ENCODE data around the gene CFP. TPM values are rescaled to one million over a fixed set of nuclear protein-coding genes. Genes with fewer than 3 reads are reported as not detected.

CFP gene
- total and polyA plus RNA-seq, 2 of the 13 experiments (the other 11 are each of a cell fraction or from before 2014, with no cell fraction given): 0.01 TPM; not detected in 1

DNA sequence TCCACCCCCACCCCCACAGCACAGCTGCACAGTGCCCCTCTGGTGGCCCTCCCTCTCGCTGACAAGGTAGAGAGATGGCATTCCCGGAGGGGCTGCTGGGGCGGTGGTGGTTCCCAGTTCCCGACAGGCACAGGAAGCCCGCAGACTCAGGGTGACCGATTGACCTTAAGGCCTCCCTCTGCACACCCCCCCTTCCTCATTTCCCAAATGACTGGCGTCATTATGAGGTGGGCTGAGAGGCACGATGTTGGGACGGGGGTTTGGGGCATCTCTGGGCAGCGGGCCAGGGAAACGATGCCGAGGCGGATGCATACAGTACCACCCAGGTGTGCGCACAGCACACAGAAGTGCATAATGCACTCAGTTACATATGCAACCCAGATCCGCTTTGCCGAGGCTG is 51.0 kb downstream of the CFP start (continued):
- TF ChIP-seq, protein P1, sequence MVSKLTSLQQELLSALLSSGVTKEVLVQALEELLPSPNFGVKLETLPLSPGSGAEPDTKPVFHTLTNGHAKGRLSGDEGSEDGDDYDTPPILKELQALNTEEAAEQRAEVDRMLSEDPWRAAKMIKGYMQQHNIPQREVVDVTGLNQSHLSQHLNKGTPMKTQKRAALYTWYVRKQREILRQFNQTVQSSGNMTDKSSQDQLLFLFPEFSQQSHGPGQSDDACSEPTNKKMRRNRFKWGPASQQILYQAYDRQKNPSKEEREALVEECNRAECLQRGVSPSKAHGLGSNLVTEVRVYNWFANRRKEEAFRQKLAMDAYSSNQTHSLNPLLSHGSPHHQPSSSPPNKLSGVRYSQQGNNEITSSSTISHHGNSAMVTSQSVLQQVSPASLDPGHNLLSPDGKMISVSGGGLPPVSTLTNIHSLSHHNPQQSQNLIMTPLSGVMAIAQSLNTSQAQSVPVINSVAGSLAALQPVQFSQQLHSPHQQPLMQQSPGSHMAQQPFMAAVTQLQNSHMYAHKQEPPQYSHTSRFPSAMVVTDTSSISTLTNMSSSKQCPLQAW (CRISPR knock-in tag; IDR thresholded peaks at IDR 0.05): no peak
- TF ChIP-seq MIXL1 (CRISPR knock-in tag; IDR thresholded peaks at IDR 0.05) (no peak), ZNF558 (CRISPR knock-in tag; IDR thresholded peaks at IDR 0.05; ENCODE audit: borderline replicate concordance) (no peak)
- TF ChIP-seq, protein P2, sequence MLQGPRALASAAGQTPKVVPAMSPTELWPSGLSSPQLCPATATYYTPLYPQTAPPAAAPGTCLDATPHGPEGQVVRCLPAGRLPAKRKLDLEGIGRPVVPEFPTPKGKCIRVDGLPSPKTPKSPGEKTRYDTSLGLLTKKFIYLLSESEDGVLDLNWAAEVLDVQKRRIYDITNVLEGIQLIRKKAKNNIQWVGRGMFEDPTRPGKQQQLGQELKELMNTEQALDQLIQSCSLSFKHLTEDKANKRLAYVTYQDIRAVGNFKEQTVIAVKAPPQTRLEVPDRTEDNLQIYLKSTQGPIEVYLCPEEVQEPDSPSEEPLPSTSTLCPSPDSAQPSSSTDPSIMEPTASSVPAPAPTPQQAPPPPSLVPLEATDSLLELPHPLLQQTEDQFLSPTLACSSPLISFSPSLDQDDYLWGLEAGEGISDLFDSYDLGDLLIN (CRISPR knock-in tag; IDR thresholded peaks at IDR 0.05; ENCODE audit: borderline replicate concordance): no peak
- TF ChIP-seq, protein P3, sequence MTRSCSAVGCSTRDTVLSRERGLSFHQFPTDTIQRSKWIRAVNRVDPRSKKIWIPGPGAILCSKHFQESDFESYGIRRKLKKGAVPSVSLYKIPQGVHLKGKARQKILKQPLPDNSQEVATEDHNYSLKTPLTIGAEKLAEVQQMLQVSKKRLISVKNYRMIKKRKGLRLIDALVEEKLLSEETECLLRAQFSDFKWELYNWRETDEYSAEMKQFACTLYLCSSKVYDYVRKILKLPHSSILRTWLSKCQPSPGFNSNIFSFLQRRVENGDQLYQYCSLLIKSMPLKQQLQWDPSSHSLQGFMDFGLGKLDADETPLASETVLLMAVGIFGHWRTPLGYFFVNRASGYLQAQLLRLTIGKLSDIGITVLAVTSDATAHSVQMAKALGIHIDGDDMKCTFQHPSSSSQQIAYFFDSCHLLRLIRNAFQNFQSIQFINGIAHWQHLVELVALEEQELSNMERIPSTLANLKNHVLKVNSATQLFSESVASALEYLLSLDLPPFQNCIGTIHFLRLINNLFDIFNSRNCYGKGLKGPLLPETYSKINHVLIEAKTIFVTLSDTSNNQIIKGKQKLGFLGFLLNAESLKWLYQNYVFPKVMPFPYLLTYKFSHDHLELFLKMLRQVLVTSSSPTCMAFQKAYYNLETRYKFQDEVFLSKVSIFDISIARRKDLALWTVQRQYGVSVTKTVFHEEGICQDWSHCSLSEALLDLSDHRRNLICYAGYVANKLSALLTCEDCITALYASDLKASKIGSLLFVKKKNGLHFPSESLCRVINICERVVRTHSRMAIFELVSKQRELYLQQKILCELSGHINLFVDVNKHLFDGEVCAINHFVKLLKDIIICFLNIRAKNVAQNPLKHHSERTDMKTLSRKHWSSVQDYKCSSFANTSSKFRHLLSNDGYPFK (CRISPR knock-in tag; IDR thresholded peaks at IDR 0.05; ENCODE audit: borderline replicate concordance): no peak

DNA sequence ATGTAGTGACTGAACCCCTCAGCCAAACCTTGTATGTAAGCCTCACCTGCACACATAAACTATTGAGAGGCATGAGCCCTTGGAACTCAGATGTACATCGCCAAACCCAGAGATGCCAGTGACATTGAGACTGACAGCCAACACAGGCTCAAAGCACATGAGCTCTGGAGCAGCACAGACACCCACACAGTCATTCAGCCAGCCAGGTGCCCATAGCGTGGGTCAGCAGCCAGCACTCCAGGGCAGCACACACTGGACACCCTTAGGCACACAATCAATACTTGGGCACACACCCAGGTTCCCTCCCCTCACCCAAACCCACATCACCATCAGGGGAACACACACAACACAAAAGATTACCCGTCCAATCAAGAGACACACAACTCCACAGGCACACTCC is 51.8 kb downstream of the CFP start:
- WGBS (ENCODE audit: low lambda C conversion rate): 20% methylated on average over 1 of the region's 3 CpGs
- no peak overlapping the region for H3K4me2 ChIP-seq (ENCODE audit: low read depth, low read length)
- TF ChIP-seq THYN1 (CRISPR knock-in tag; IDR thresholded peaks at IDR 0.05; ENCODE audit: borderline replicate concordance, low read depth) (no peak), MAFK (conservative IDR thresholded peaks at IDR 0.05 in 1 of 2, IDR thresholded peaks at IDR 0.05 in 1 of 2; ENCODE audit: low read length in 2 of 2) (no peak)
- TF ChIP-seq, protein P4, sequence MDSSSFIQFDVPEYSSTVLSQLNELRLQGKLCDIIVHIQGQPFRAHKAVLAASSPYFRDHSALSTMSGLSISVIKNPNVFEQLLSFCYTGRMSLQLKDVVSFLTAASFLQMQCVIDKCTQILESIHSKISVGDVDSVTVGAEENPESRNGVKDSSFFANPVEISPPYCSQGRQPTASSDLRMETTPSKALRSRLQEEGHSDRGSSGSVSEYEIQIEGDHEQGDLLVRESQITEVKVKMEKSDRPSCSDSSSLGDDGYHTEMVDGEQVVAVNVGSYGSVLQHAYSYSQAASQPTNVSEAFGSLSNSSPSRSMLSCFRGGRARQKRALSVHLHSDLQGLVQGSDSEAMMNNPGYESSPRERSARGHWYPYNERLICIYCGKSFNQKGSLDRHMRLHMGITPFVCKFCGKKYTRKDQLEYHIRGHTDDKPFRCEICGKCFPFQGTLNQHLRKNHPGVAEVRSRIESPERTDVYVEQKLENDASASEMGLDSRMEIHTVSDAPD (CRISPR knock-in tag; IDR thresholded peaks at IDR 0.05): no peak

More for the DNA sequence above, 51.8 kb downstream of the CFP start:
- Histone ChIP-seq H3K79me2 (ENCODE audit: insufficient read depth, low read length) (no peaks in the 10 kb centered on the region), H3K4me1 (ENCODE audit: insufficient read depth, low read length) (peaks cover 23% of the 10 kb centered on the region), H4K20me1 (ENCODE audit: insufficient read depth, low read length) (no peaks in the 10 kb centered on the region), H3K4me3 (replicated peaks in 1 of 3; ENCODE audit: insufficient read depth in 1 of 3, low read depth in 2 of 3, low read length in 3 of 3) (no peak overlapping the region), H3K9me3 (ENCODE audit: low read length) (no peaks in the 10 kb centered on the region), H3K27ac (ENCODE audit: extremely low read length, insufficient read depth, low read length) (no peak overlapping the region), H3K9ac (ENCODE audit: insufficient read depth, low read depth, low read length) (no peak overlapping the region), H2AFZ (ENCODE audit: low read length) (no peak overlapping the region), H3K36me3 (replicated peaks in 1 of 2; ENCODE audit: control insufficient read depth in 1 of 2, insufficient read depth in 2 of 2, low read length in 2 of 2) (no peaks in the 10 kb centered on the region), H3K27me3 (ENCODE audit: control insufficient read depth in 1 of 2, insufficient read depth in 2 of 2, low read length in 2 of 2) (no peaks in the 10 kb centered on the region; a peak in 2 of 5 replicates)
- no TSS peak for BruUV-seq (replicated peaks)
- POLR2A ChIA-PET: no interaction called here
- in situ Hi-C loops (cut with HindIII; ENCODE audit: extremely low pct_ligation_motif_present, low pct_unique_long_range_greater_than_20kb) (no loop called here), intact Hi-C loops (cut with micrococcal nuclease; ENCODE audit: unreplicated experiment) (no loop called here)
- DNase-seq (ENCODE audit: low spot score) (no peak), ATAC-seq (no peak), FAIRE-seq (no peak)
- CTCF ChIA-PET (ENCODE audit: low intra/inter-chr PET ratio, low total read pairs): no interaction called here

All from HepG2 (cell line).